SK-N-SH (cell line): ENCODE measurements around the gene DYRK3. TPM values are rescaled to one million over a fixed set of nuclear protein-coding genes. Genes with fewer than 3 reads are reported as not detected.

Experiments used
- polyA plus RNA-seq, 3 experiments: library from polyadenylated mRNA; depleted of rRNA; stranded (reverse); fragments of >200 nt; gene quantifications; 2 replicates each; pipeline ENCODE4 v1.2.3, GENCODE V29; 2012

The DYRK3 gene
- polyA plus RNA-seq, 1 of the 3 experiments (the other 2 are of a cell fraction): 3.6 TPM

Other genes with a start within 250 kb of the DYRK3 start
- 14.2 and 14.5 TPM in 2 replicates for gene IKBKE, start 165.1 kb upstream of the DYRK3 start, polyA plus RNA-seq (2012; rRNA removed)
- 1.7 and 2.2 TPM in 2 replicates for gene RASSF5, start 128.0 kb upstream of the DYRK3 start, polyA plus RNA-seq (2012; rRNA removed)
- 59.5 and 83.2 TPM in 2 replicates for gene EIF2D, start 23.1 kb upstream of the DYRK3 start, polyA plus RNA-seq (2012; rRNA removed)
- 45.9 and 46.8 TPM in 2 replicates for gene MAPKAPK2, start 49.4 kb downstream of the DYRK3 start, polyA plus RNA-seq (2012; rRNA removed)
- gene IL19, start 135.2 kb downstream of the DYRK3 start, polyA plus RNA-seq (2012; rRNA removed): not detected in 2 replicates
- not detected in 2 replicates for gene IL10, start 137.0 kb downstream of the DYRK3 start, polyA plus RNA-seq (2012; rRNA removed)
- not detected in 2 replicates for gene IL20, start 230.1 kb downstream of the DYRK3 start, polyA plus RNA-seq (2012; rRNA removed)